GM10248 (cell line): ENCODE results near the gene TRA2B.

Source experiments
- CTCF ChIA-PET: fragments of 300-600 bp; sonication (Branson Sonifier 250); formaldehyde crosslinking; extraction: SDS; loops from one replicate; lab custom pipeline; 2021; ENCODE audit warnings: antibody characterized with exemption; lab: Yijun Ruan, JAX
- POLR2A ChIA-PET: fragments of 350-650 bp; sonication (Branson Sonifier 250); formaldehyde crosslinking; extraction: SDS; loops from one replicate; lab custom pipeline; 2020; ENCODE audit warnings: antibody characterized with exemption; lab: Yijun Ruan, JAX
- DNase-seq: peaks from one replicate; pipeline ENCODE4 v3.0.0; 2012; ENCODE audit errors: extremely low spot score
- TF ChIP-seq, protein P1 (sequence below): IDR thresholded peaks from 2 replicates; pipeline ENCODE4 v1.5.1; 2012; ENCODE audit warnings: mild to moderate bottlenecking, low read depth; ENCODE audit errors: extremely low read depth, missing control alignments, control extremely low read depth

Gene TRA2B

DNA sequence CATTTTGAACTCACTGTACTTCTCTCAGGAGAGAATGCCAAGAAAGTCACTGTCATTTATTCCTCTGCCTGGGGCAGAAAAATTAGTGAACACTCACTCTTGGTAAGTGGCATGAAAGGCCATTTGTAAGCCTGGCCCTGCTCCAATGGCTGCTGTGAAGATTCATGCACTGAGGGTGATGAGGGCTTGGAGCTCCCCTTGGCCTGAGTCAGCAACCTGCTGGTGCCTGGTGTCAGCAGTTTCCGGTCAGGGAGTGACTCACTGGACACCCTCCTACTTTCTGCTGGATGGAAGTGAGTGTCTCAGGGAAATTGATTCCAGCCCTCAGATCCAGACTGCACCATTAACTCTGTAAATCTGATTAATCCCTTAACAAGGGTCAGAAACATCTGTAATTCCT is 37.6 kb downstream of the TRA2B start:
- POLR2A ChIA-PET = no interaction called here
- no peak for DNase-seq
- TF ChIP-seq, protein P1, sequence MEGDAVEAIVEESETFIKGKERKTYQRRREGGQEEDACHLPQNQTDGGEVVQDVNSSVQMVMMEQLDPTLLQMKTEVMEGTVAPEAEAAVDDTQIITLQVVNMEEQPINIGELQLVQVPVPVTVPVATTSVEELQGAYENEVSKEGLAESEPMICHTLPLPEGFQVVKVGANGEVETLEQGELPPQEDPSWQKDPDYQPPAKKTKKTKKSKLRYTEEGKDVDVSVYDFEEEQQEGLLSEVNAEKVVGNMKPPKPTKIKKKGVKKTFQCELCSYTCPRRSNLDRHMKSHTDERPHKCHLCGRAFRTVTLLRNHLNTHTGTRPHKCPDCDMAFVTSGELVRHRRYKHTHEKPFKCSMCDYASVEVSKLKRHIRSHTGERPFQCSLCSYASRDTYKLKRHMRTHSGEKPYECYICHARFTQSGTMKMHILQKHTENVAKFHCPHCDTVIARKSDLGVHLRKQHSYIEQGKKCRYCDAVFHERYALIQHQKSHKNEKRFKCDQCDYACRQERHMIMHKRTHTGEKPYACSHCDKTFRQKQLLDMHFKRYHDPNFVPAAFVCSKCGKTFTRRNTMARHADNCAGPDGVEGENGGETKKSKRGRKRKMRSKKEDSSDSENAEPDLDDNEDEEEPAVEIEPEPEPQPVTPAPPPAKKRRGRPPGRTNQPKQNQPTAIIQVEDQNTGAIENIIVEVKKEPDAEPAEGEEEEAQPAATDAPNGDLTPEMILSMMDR = no peak
- CTCF ChIA-PET = interaction anchor here (0.7 to 2.7 kb wide), 2 partner anchors 12 to 43 kb away, joined by 6 to 8 read pairs; no protein-coding TSS in a partner anchor

DNA sequence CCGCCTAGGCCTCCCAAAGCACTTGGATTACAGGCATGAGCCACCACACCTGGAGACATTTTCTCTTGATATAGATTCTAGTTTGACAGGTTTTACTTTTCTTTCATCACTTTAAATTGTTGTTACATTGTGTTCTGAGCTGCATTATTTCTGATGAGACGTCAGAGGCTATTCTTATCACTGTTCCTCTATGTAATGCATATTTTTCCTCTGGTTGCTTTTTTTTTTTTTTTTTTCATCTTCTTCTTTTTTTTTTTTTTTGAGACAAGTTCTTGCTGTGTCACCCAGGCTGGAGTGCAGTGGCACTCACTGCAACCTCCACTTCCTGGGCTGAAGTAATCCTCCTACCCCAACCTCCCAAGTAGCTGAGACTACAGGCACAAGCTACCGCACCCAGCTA is 41.2 kb downstream of the TRA2B start:
- no peak for DNase-seq
- CTCF ChIA-PET = interaction anchor here (0.7 kb wide), 1 partner anchor 129 kb away, joined by 3 read pairs; no protein-coding TSS in a partner anchor
- POLR2A ChIA-PET = no interaction called here
- TF ChIP-seq, protein P1 = no peak

DNA sequence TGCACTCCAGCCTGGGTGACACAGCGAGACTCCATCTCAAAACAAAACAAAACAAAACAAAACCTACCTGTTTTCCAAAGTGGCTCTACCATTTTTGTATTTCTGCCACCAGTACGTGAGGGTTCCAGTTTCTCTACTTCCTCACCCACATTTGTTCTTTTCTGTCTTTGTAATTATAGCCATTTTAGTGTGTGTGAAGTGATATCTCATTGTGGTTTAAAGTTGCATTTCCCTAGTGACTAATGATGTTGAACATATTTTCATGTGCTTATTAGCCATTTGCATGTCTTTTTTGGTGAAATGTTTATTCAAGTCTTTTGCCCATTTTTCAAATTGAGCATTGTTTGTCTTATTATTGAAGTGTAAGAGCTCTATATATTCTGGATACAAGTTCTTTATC is 50.7 kb downstream of the TRA2B start:
- TF ChIP-seq, protein P1 = no peak
- DNase-seq = no peak
- CTCF ChIA-PET = no interaction called here
- POLR2A ChIA-PET = no interaction called here

DNA sequence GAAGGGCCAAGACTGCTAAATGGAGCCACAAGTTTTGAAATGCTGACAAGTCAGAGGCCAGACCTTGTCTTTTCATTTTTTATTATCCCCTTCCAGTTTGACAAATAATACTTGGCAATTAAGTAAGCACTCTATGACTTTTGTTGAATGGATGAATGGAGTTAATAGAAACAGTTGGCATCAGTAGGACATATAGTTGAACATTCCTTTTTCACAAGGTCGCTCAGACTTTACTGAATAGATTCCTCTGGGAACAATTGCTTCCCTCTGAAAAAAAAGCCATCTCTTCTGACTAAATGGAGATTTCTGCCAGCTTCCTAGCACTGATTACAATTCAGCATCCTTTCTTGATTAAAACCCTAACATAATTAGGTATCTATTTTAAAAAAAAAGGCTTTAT is 53.2 kb downstream of the TRA2B start:
- TF ChIP-seq, protein P1 = no peak
- DNase-seq = no peak
- POLR2A ChIA-PET = no interaction called here
- CTCF ChIA-PET = no interaction called here

DNA sequence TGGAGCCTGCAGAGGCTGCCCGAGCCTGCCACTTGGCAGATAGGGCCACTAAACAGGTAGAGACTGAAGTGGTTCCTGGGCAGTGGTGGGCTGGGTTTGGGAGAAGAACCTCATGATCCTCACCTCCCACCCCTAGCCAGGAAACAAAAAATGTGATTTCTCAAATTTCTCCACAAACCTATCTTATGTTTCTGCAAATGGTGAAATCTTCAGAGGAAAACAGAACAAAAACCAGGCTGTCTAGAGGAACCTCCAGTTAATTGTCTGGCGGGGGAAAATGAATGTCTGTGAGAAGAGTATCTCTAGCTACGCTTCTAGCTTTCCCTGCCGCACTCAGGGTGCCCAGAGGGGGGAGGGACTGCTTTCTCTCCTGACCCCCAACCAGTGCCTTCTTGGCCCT is 55.9 kb downstream of the TRA2B start:
- ChIA-PET CTCF (no interaction called here), POLR2A (no interaction called here)
- no peak for DNase-seq
- TF ChIP-seq, protein P1 = no peak

DNA sequence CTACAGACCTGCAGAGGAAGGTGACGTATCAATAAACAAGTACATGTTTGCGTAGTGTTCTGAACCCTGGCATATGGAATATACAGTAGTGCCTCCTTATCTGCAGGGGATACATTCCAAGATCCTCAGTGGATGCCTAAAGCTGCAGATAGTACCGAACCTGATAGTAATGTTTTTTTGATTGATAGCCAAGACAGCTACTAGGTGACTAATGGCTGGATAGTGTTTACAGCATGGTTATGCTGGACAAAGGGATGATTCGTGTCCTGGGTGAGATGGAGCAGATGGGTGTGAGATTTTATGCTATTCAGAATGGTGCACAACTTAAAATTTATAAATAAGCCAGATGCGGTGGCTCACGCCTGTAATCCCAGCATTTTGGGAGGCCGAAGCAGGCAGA is 57.2 kb downstream of the TRA2B start:
- ChIA-PET CTCF (interaction anchor here (1.0 to 1.3 kb wide), 3 partner anchors 16 to 220 kb away, joined by 3 to 5 read pairs (median 3); no protein-coding TSS in a partner anchor), POLR2A (no interaction called here)
- TF ChIP-seq, protein P1 = no peak
- DNase-seq = no peak
